Endothelial cell of hepatic sinusoid (primary cell): ENCODE data around the gene EGFL8.

Experiments used
- in situ Hi-C: cut with HindIII; loops from 2 replicates; pipeline ENCODE4 v1.10.0; 2017; ENCODE audit warnings: low sequenced_read_pairs

The EGFL8 gene

DNA sequence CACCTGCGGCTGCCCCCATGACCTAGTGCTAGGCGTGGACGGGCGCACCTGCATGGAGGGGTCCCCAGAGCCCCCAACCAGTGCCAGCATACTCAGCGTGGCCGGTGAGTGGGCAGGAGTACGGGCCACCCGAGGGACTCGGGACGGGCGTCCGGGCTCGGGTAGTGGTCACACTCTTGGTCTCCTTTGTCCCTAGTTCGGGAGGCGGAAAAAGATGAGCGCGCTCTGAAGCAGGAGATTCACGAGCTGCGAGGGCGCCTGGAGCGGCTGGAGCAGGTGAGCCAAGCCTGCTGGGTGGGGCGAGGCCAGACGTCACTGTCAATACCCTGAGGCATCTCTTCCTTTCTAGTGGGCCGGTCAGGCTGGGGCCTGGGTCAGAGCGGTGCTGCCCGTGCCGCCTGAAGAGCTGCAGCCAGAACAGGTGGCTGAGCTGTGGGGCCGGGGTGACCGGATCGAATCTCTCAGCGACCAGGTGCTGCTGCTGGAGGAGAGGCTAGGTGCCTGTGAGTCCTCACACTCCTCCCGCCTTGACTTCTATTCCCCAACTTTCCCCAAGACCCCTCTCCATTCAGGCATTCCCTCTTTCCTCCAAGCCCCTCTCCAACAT, 2.9 kb downstream of the EGFL8 start:
- in situ Hi-C loops = no loop called here

- in situ Hi-C loops = no loop called here
Observed at GRCh38 chr6:32167761-32168262, 3.4 kb downstream of the EGFL8 start.

DNA sequence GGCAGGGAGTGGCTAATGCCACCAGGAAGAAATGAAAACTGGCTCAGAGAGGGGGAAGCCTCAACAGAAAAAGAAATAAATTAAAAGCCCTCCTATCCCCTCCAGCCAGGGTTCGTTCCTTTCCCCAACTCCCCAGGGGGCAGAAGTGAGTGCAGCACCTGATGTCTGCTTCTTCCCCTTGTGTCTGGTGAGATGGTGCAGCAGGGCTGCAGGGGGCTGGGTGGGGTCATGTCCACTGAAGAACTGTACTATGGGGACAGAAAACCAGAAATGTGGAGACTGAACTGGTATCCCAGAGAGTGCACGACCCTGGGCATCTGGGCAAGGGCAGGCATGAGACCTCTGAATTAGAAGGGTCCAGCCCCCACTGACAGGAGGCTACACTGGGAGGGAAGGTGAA, 4.0 kb downstream of the EGFL8 start:
- in situ Hi-C loops = no loop called here

- in situ Hi-C loops = no loop called here
Observed at GRCh38 chr6:32168807-32169591, 4.6 kb downstream of the EGFL8 start.

DNA sequence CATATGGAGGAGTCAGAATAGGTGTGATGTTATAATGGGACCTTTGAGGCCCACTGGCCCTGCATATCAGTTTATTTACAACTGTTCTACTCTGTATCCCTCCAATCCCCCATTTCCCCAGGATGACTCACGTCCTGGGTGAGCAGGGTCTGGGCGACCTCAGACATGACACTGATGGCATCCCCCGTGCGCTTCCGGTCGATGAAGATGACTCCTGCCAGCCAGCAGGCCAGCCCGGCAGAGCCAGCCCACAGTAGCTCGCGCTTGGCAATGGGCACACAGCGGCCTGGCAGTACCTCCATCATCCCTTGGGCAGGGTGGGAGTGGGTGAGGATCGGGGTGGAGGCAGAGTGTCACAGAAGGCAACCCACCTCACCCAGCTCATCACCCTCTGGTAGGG, 5.9 kb downstream of the EGFL8 start:
- in situ Hi-C loops = no loop called here

- in situ Hi-C loops = no loop called here
Observed at GRCh38 chr6:32171234-32171633, 6.8 kb downstream of the EGFL8 start.

DNA sequence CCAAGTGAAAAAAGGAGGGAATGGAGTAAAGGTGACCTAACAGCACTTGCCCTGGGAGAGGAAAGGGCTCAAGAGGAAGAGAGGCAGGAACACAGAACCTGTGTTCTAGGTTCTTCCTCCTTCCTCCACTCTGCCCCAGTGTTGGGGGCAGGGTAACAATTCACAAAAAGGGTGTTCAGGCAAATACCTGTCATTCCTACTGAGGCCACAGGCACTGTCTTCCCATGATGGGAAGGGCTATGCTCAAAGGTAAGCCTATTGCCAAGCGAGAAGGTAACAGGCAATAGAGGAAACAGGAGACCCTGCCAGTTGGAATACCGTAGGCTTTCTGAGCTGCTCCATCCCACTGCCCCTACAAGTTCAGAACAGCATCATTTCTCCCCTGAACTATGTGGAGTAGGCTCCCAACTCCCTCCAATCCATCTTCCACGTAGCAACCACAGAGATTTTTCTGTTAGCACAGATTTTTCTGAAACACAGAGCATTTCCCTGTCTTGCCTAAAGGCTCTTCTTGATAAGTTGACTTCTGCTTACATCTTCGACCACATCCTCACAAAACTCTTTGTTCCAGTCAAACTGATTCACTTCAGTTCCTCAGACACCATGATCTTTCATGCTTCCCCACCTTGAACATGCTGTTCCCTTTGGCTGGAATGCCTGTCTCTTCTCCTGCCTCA, 8.8 kb downstream of the EGFL8 start:
- in situ Hi-C loops = no loop called here

- in situ Hi-C loops = no loop called here
Observed at GRCh38 chr6:32174416-32174815, 10.0 kb downstream of the EGFL8 start.

DNA sequence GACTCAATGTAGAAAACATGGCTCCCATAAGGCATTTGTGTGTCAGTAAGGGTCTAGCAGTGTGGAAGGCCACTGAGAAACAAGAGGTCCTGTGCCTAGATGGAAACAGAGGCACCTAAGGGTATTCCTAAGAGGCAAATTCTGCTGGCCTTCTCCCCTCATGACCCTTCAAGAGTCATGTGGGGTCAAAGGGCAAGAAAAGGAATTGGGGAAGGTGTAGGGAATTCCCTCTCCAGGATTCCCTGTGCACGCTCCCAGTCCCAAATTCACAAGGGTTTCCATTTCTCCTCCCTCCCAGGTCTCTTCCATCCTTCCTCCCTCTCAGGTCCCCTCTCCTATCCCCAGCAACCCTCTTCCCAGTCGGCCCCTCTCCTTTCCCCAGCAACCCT, 10.9 kb downstream of the EGFL8 start:
- in situ Hi-C loops = no loop called here

DNA sequence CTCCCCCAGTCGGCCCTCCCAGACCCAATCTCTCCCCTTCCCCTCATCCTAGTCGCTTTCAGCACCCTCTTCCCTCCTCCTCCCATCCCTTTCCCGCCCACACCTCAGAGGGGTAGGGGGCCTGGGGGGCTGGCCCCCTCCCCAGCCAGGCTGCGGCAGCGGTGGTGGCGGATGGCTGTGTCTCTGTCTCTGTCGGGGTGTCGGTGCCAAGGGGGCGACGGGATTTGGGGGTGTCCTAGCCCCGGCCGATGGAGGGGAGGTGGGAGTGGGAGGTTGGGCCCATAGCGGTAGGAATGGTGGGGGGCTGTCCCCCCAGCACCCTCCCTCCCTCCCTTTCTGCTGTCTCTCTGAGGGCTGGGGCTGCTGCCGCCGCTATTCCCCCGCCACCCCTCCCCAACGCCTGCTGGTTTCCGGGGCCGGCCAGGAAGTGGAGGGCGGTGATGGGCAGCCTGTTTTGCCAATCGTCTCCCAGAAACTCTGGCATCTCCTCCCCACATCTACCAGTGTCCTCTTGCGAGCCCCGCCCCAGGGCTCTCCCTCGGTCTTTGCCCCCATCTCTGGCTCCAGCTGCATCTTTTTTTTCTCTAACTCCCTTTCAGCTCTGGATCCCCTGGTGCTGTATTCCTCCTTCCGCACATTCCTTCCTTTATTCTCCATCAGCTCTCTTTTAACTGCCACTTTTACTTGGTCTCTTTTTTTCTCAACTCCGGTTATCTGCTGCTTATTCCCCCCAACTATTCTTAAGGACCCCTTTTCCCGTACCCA, 11.5 kb downstream of the EGFL8 start, which contains the start of gene AGPAT1:
AGPAT1 (minus strand) TSS at position 374 of the 765 bp plus-strand sequence. CDS start 4,588 bp downstream, outside the sequence.
- in situ Hi-C loops = no loop called here

- in situ Hi-C loops = no loop called here
Observed at GRCh38 chr6:32176476-32177182, 12.2 kb downstream of the EGFL8 start.

- in situ Hi-C loops = no loop called here
Observed at GRCh38 chr6:32177183-32177787, 12.9 kb downstream of the EGFL8 start.

DNA sequence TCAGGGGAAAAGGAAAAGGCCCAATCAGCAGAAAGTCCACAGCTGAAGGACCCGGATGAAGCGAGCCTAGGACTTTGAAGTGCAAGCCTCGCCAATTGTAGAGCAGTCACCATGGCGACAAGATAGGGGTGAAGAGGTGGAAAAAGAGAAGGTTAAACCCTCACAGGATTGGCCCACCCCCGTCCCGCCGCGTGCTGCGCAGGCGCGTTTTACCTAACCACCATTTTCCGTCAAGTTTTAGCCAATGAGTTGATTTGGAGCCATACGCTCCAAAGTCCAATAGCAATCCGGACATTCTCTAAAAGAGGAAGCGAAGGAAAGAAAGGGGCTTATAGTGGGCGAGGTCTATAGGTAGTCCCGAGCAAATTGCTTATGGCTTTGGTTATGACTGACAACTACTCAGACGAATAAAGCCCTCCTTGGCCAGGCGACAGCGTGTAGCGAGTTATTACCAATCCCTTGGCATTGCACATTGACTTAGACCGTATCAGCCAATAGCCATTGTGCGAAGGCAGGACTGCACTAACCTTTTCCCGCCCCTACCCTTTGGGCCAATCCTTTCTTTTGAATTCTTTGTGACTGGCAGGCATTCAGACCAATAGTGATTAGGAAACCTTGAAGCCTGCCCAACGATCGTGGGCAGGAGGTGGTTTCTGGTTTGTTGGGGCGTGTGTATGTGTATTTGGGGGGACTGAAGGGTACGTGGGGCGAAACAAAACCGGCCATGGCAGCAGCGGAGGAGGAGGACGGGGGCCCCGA, 13.6 kb downstream of the EGFL8 start, which contains the start of gene RNF5:
RNF5 (plus strand) TSS at position 618 of the 759 bp plus-strand sequence; CDS start at position 725, 107 bp downstream.
- in situ Hi-C loops = no loop called here

DNA sequence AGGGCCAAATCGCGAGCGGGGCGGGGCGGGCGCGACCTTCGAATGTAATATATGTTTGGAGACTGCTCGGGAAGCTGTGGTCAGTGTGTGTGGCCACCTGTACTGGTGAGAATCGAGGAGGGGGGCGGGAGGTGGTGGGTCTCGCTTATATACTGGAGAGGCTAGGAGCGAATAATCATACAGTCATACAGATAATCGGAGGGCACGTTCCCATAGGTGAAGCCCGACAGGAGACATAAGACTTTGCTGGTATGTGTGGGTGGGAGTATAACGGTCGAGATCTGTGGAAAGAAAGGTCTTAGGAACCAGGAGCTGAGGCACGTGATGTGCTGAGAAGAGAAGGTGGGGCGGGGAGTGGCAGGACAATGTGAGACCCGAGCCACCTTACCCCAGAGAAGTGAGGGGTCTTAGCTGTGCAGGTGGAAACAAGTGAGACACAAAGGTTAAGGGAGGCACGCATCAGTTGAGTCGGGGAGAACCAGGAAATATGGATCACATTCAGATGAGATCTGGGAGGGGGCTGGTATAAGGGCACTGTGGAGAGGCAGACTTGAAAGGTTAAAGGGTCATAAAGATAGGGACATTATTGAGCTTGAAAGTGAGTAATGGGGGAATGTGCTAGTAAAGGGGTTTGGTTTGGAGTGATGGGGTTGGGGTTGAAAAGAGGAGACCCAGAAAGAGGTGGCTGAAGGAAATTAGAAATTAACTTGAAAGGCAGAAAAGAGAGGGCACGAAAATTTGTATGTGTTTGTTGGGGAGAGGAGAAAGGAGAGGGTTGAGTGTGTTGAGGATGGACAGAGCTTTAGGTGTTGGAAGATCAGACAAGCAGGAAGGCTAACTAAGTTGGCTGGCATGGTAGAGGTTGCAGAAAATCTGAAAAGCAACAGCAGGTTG, 14.4 kb downstream of the EGFL8 start:
- in situ Hi-C loops = no loop called here

DNA sequence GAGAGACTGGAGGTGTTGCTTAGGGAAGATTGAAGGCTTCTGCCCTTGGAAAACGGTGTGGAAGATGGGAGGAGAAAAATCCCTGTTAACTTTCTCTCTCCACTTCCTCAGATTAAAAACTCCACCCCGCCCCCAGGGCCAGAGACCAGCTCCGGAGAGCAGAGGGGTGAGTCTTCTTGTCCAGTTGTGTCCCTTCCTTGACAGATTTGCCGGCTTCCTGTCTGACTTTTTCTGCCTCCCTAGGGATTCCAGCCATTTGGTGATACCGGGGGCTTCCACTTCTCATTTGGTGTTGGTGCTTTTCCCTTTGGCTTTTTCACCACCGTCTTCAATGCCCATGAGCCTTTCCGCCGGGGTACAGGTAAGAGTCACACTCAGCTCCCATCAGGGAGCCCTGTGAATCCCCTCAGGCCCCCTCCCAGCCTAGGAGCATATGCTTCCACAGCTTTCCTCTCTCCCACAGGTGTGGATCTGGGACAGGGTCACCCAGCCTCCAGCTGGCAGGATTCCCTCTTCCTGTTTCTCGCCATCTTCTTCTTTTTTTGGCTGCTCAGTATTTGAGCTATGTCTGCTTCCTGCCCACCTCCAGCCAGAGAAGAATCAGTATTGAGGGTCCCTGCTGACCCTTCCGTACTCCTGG, 15.5 kb downstream of the EGFL8 start:
- in situ Hi-C loops = loop anchor here (10.0 kb wide), 1 partner anchor 65 kb away; no protein-coding TSS in a partner anchor

GRCh38 chr6:32181148-32181702, 16.8 kb downstream of the EGFL8 start:
- in situ Hi-C loops = loop anchor here (10.0 kb wide), 1 partner anchor 66 kb away; no protein-coding TSS in a partner anchor

- in situ Hi-C loops = loop anchor here (10.0 kb wide), 1 partner anchor 67 kb away; no protein-coding TSS in a partner anchor
Observed at GRCh38 chr6:32181915-32182529, 17.6 kb downstream of the EGFL8 start.
